CD14-positive monocyte (primary cell): Measurements from ENCODE around the gene ZFHX3. TPM values are rescaled to one million over a fixed set of nuclear protein-coding genes. Genes with fewer than 3 reads are reported as not detected.

ENCODE experiments used
- DNase-seq, 3 donors: peaks; one replicate each; pipeline ENCODE4 v3.0.0-alpha.2; 2011 to 2022
- H2AFZ ChIP-seq: 2 replicates; pipeline ENCODE4 v1.6.0; 2012; ENCODE audit warnings: mild to moderate bottlenecking, low read depth, low read length, inconsistent platforms; ENCODE audit not compliant: insufficient read depth, poor library complexity, severe bottlenecking
- H3K27ac ChIP-seq, 2 donors: 1 replicate in 1 of 2; 2 replicates in 1 of 2; pipeline ENCODE4 v1.5.1; 2012 to 2013; ENCODE audit warnings: low read length in 2 of 2, control low read depth in 1 of 2, inconsistent platforms in 1 of 2, low read depth in 1 of 2, mild to moderate bottlenecking in 1 of 2
- H3K27me3 ChIP-seq, 2 donors: one replicate each; pipeline versions ENCODE4 v1.6.0 to v1.6.1; 2011 to 2013; ENCODE audit warnings: low read length in 2 of 2; ENCODE audit not compliant: control insufficient read depth in 2 of 2, insufficient read depth in 2 of 2
- H3K36me3 ChIP-seq, 2 donors: replicated peaks in 1 of 2; 1 replicate in 1 of 2; 2 replicates in 1 of 2; pipeline versions ENCODE4 v1.5.1 to v1.6.1; 2012 to 2013; ENCODE audit warnings: low read length in 2 of 2, control low read depth in 1 of 2, inconsistent platforms in 1 of 2, mild to moderate bottlenecking in 1 of 2; ENCODE audit not compliant: insufficient read depth in 2 of 2, control insufficient read depth in 1 of 2
- H3K4me1 ChIP-seq, 2 donors: 1 replicate in 1 of 2; 2 replicates in 1 of 2; pipeline versions ENCODE4 v1.5.1 to v1.6.1; 2012 to 2013; ENCODE audit warnings: low read length in 2 of 2, control low read depth in 1 of 2, inconsistent platforms in 1 of 2, mild to moderate bottlenecking in 1 of 2, moderate library complexity in 1 of 2; ENCODE audit not compliant: insufficient read depth in 2 of 2, control insufficient read depth in 1 of 2
- H3K4me2 ChIP-seq: replicated peaks from 2 replicates; pipeline ENCODE3; 2012; ENCODE audit warnings: low read length, moderate library complexity, mild to moderate bottlenecking; ENCODE audit not compliant: poor library complexity, severe bottlenecking; ENCODE audit errors: extremely low read depth
- H3K4me3 ChIP-seq, 3 experiments: fragments of 200-600 bp in 1 of 3; sonication (generic) in 1 of 3; replicated peaks in 1 of 3; 1 replicate in 2 of 3; 2 replicates in 1 of 3; pipeline ENCODE4 v1.5.1; 2011 to 2013; ENCODE audit warnings: low read length in 3 of 3, mild to moderate bottlenecking in 3 of 3, control low read depth in 2 of 3, low read depth in 2 of 3, inconsistent platforms in 1 of 3, moderate library complexity in 1 of 3
- H3K79me2 ChIP-seq: 2 replicates; pipeline ENCODE4 v1.6.0; 2012; ENCODE audit warnings: mild to moderate bottlenecking, control low read depth, inconsistent platforms, low read length, moderate library complexity; ENCODE audit not compliant: insufficient read depth
- H3K9ac ChIP-seq: 2 replicates; pipeline ENCODE4 v1.6.0; 2017; ENCODE audit warnings: low read length, mild to moderate bottlenecking; ENCODE audit not compliant: insufficient read depth, poor library complexity, severe bottlenecking
- H3K9me3 ChIP-seq, 2 donors: replicated peaks in 1 of 2; 1 replicate in 1 of 2; 2 replicates in 1 of 2; pipeline versions ENCODE4 v1.5.1 to v1.6.1; 2012 to 2013; ENCODE audit warnings: low read length in 2 of 2, control low read depth in 1 of 2; ENCODE audit not compliant: control insufficient read depth in 1 of 2, insufficient read depth in 1 of 2
- H4K20me1 ChIP-seq: 2 replicates; pipeline ENCODE4 v1.6.0; 2012; ENCODE audit warnings: mild to moderate bottlenecking, low read length, control low read depth, moderate library complexity; ENCODE audit not compliant: insufficient read depth
- H3K27ac Mint-ChIP-seq, 7 donors: one replicate each; pipeline ENCODE4 v1.8.0; 2020; ENCODE audit warnings: mild to moderate bottlenecking in 7 of 7, mixed read lengths in 7 of 7, moderate library complexity in 6 of 7, inconsistent platforms in 2 of 7
- H3K27me3 Mint-ChIP-seq, 3 donors: one replicate each; pipeline ENCODE4 v1.8.0; 2021 to 2022; ENCODE audit warnings: low read depth in 3 of 3, mild to moderate bottlenecking in 3 of 3, mixed read lengths in 3 of 3, moderate library complexity in 3 of 3, inconsistent platforms in 1 of 3
- H3K36me3 Mint-ChIP-seq, 2 donors: one replicate each; pipeline ENCODE4 v1.8.0; 2020; ENCODE audit warnings: mixed read lengths in 2 of 2, inconsistent platforms in 1 of 2, mild to moderate bottlenecking in 1 of 2
- H3K4me1 Mint-ChIP-seq: one replicate; pipeline ENCODE4 v1.8.0; 2020; ENCODE audit warnings: mild to moderate bottlenecking, mixed read lengths
- H3K4me3 Mint-ChIP-seq, 2 donors: one replicate each; pipeline ENCODE4 v1.8.0; 2020; ENCODE audit warnings: mild to moderate bottlenecking in 2 of 2, mixed read lengths in 2 of 2, moderate library complexity in 1 of 2
- H3K9me3 Mint-ChIP-seq, 7 donors: one replicate each; pipeline ENCODE4 v1.8.0; 2020 to 2022; ENCODE audit warnings: mixed read lengths in 7 of 7, mild to moderate bottlenecking in 6 of 7, moderate library complexity in 6 of 7, inconsistent platforms in 2 of 7
- WGBS: methylation state at CpG from one replicate; pipeline ENCODE4 v1.1.5; 2013; ENCODE audit warnings: missing lambda C conversion rate; ENCODE audit not compliant: insufficient coverage; 5-methylcytosine and 5-hydroxymethylcytosine counted together
- intact Hi-C, 2 donors: fragments of 100-400 bp; cut with micrococcal nuclease; formaldehyde crosslinking; loops; one replicate each; pipeline versions ENCODE4 v1.15.0 to v1.15.1; 2023
- polyA plus RNA-seq, 3 donors: library from polyadenylated mRNA; depleted of rRNA in 1 of 3; unstranded in 2 of 3; stranded (reverse) in 1 of 3; fragments of 300-500 nt in 2 of 3; fragments of >200 nt in 1 of 3; fragmentation: Illumina TruSeq in 2 of 3; gene quantifications; 1 replicate in 2 of 3; 2 replicates in 1 of 3; pipeline ENCODE4 v1.2.3, GENCODE V29; 2012 to 2021
- TF ChIP-seq, protein P1 (sequence below): fragments of 200-600 bp; IDR thresholded peaks from one replicate; pipeline ENCODE4 v1.8.0; 2022; ENCODE audit warnings: antibody characterized with exemption, mild to moderate bottlenecking

ZFHX3 gene
- polyA plus RNA-seq, 3 donors = 0.42 to 4.2 (median 0.43) TPM

DNA sequence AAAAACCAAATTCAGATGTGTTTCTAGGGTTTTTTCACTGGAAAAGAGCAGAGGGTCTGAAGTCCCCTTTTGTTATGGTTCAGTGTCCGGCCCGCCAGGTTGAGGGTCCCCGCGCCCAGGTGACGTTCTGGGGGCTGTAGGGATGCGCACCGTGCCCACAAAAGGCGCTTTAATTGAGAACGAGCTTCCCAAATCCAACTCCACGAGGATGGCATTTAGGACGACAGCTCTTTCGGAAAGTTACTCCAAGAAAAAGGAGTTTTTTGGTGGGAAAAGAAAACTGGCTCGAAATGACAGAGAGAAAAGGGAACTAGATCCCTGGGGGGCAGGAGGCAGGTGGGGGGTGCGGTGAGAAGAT lies 15.9 kb upstream of the ZFHX3 start:
- no peak for DNase-seq
- Histone ChIP-seq H4K20me1 (peaks cover 22% of the 10 kb centered on the region), H3K36me3 (no peaks in the 10 kb centered on the region), H3K9ac (no peak overlapping the region), H2AFZ (no peak overlapping the region), H3K27ac (no peak overlapping the region), H3K79me2 (peaks cover 2% of the 10 kb centered on the region), H3K4me2 (peak overlapping the region; percentile 60), H3K4me3 (peak overlapping the region in 1 of 3 experiments; percentile 66), H3K27me3 (peaks cover 50 to 73% of the 10 kb centered on the region in 2 donors), H3K9me3 (peaks cover 0 to 5% of the 10 kb centered on the region in 2 donors), H3K4me1 (peaks cover 80 to 93% of the 10 kb centered on the region in 2 donors)
- TF ChIP-seq, protein P1, sequence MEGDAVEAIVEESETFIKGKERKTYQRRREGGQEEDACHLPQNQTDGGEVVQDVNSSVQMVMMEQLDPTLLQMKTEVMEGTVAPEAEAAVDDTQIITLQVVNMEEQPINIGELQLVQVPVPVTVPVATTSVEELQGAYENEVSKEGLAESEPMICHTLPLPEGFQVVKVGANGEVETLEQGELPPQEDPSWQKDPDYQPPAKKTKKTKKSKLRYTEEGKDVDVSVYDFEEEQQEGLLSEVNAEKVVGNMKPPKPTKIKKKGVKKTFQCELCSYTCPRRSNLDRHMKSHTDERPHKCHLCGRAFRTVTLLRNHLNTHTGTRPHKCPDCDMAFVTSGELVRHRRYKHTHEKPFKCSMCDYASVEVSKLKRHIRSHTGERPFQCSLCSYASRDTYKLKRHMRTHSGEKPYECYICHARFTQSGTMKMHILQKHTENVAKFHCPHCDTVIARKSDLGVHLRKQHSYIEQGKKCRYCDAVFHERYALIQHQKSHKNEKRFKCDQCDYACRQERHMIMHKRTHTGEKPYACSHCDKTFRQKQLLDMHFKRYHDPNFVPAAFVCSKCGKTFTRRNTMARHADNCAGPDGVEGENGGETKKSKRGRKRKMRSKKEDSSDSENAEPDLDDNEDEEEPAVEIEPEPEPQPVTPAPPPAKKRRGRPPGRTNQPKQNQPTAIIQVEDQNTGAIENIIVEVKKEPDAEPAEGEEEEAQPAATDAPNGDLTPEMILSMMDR = no peak
- peaks cover 9 to 23% of the 10 kb centered on the region in 2 donors for H3K36me3 Mint-ChIP-seq
- H3K27me3 Mint-ChIP-seq = peaks cover 65 to 79% (median 65%) of the 10 kb centered on the region in 3 donors
- H3K4me3 Mint-ChIP-seq = peak overlapping the region; percentile 71 to 94
- intact Hi-C loops = loop anchor here in 1 of 2 donors (2.0 to 10.0 kb wide), 4 partner anchors 89 to 889 kb away; partner anchors contain the start of gene PMFBP1
- peaks cover 85% of the 10 kb centered on the region for H3K4me1 Mint-ChIP-seq
- H3K9me3 Mint-ChIP-seq = peaks cover 0 to 24% (median 14%) of the 10 kb centered on the region in 7 donors
- WGBS = 5% methylated on average over 8 of the region's 14 CpGs
- peak overlapping the region in 6 of 7 donors; percentile 42 to 90 (median 69) for H3K27ac Mint-ChIP-seq

DNA sequence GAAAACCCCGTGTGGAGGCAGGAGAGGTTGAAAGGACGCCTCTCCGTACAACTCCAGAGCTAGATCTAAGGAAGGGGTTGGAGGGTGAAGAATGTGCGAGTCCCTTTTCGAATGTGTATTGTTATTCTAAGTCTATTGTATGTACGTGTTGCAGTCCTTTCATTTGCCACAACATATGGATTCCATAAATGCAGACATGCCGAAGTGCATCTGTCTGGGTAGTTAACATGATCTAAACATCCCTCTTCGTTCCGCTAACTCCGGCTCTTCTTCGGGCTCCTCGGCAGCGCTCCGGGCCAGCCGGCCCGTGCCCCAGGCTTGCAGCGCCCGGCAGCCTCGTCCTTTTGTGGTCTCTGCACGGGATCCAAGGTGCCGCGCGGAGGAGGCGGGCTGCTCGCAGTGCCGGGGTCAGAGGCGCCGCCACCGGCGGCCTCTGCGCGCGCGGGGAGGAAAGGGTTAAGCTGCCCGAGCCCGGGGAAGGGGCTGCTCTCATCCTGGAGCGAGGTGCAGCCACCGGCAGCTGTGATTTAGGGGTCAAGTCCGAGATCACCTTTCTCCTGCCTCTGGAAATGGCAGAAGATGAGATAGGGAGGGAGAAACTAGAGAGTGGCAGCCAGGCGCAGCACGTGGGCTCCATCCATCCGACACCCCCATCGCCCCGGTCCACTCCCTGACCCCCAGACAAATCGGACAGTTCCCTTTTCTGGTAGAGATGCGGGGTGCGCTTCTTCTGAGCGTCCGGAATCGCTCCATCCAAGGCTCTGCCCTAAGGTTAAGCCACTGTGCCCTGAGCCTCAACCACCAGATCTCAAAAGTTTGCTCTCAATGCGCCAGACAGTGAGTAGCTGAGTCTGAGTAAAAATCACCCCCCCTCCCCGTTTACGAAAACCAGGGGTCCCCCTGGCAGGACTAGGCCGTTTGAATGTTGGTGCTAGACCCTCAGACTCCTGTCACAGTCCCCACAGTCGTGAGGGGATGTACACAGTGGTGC lies 15.1 kb upstream of the ZFHX3 start:
- intact Hi-C loops = loop anchor here in 1 of 2 donors (5.0 to 10.0 kb wide), 3 partner anchors 131 to 888 kb away; partner anchors contain the start of gene PMFBP1
- H2AFZ ChIP-seq = peak overlapping the region; percentile 31
- WGBS = 4% methylated on average over 45 of the region's 55 CpGs
- DNase-seq = peak in 2 of 3 donors; percentile 20 to 23
- H4K20me1 ChIP-seq = peaks cover 22% of the 10 kb centered on the region
- H3K4me3 ChIP-seq = peak overlapping the region in 1 of 3 experiments; percentile 66
- peaks cover 50 to 73% of the 10 kb centered on the region in 2 donors for H3K27me3 ChIP-seq
- H3K4me3 Mint-ChIP-seq = peak overlapping the region; percentile 71 to 94
- no peak overlapping the region for H3K27ac ChIP-seq
- H3K4me1 ChIP-seq = peaks cover 72 to 86% of the 10 kb centered on the region in 2 donors
- H3K36me3 Mint-ChIP-seq = peaks cover 9 to 23% of the 10 kb centered on the region in 2 donors
- peaks cover 78% of the 10 kb centered on the region for H3K4me1 Mint-ChIP-seq
- peaks cover 0 to 5% of the 10 kb centered on the region in 2 donors for H3K9me3 ChIP-seq
- no peaks in the 10 kb centered on the region for H3K36me3 ChIP-seq
- H3K9ac ChIP-seq = no peak overlapping the region
- H3K79me2 ChIP-seq = peaks cover 3% of the 10 kb centered on the region
- H3K4me2 ChIP-seq = peak overlapping the region; percentile 60
- TF ChIP-seq, protein P1 = no peak
- H3K27me3 Mint-ChIP-seq = peaks cover 65 to 79% (median 66%) of the 10 kb centered on the region in 3 donors
- H3K9me3 Mint-ChIP-seq = peaks cover 0 to 24% (median 14%) of the 10 kb centered on the region in 7 donors
- H3K27ac Mint-ChIP-seq = peak overlapping the region in 6 of 7 donors; percentile 26 to 90 (median 77)
